Thyroid gland (tissue), 4 donors: ENCODE measurements around the gene ALPL. TPM values are rescaled to one million over a fixed set of nuclear protein-coding genes. Genes with fewer than 3 reads are reported as not detected.
A peak's percentile ranks its signal among the peaks of the same experiment; 100 is the strongest.

ENCODE experiments used
- DNase-seq, 2 donors: peaks; one replicate each; pipeline ENCODE4 v3.0.0-alpha.2; 2019
- H3K27ac ChIP-seq, 3 donors: fragments of 200-600 bp; sonication (generic); 1 replicate in 2 of 3; 2 replicates in 1 of 3; pipeline ENCODE4 v1.5.1; 2016 to 2019; ENCODE audit warnings: mild to moderate bottlenecking in 1 of 3, moderate library complexity in 1 of 3
- H3K27me3 ChIP-seq: fragments of 200-600 bp; sonication (generic); one replicate; pipeline ENCODE4 v1.5.1; 2019
- H3K36me3 ChIP-seq, 2 donors: fragments of 200-600 bp; sonication (generic); one replicate each; pipeline ENCODE4 v1.5.1; 2016 to 2019
- H3K4me1 ChIP-seq, 2 donors: fragments of 200-600 bp; sonication (generic); one replicate each; pipeline ENCODE4 v1.5.1; 2017 to 2019
- H3K4me3 ChIP-seq, 3 donors: fragments of 200-600 bp; sonication (generic); replicated peaks in 1 of 3; 1 replicate in 2 of 3; 2 replicates in 1 of 3; pipeline ENCODE4 v1.5.1; 2016; ENCODE audit warnings: mild to moderate bottlenecking in 1 of 3
- H3K9me3 ChIP-seq: fragments of 200-600 bp; sonication (generic); one replicate; pipeline ENCODE4 v1.5.1; 2017
- POLR2A ChIP-seq, 2 donors: fragments of 450-650 bp; IDR thresholded peaks; one replicate each; pipeline ENCODE4 v1.6.1; 2017; ENCODE audit warnings: antibody characterized with exemption in 2 of 2, mild to moderate bottlenecking in 2 of 2, moderate library complexity in 1 of 2
- WGBS, 2 donors: methylation state at CpG; one replicate each; pipeline ENCODE4 v1.1.5; 2017; 5-methylcytosine and 5-hydroxymethylcytosine counted together
- intact Hi-C: fragments of 100-400 bp; cut with DNase I; formaldehyde crosslinking; loops from one replicate; pipeline ENCODE4 v1.15.1; 2023
- total RNA-seq, 4 donors: library from RNA; depleted of rRNA; stranded (reverse); fragments of >200 nt; gene quantifications; one replicate each; pipeline ENCODE4 v1.2.3, GENCODE V29; 2016
- TF ChIP-seq, protein P1 (sequence below), 6 experiments: fragments of 200-600 bp in 3 of 6; fragments of 450-650 bp in 3 of 6; sonication (generic) in 3 of 6; IDR thresholded peaks; one replicate each; pipeline ENCODE4 v1.5.1; 2016 to 2019; ENCODE audit warnings: antibody characterized with exemption in 6 of 6, mild to moderate bottlenecking in 2 of 6, inconsistent platforms in 1 of 6, moderate library complexity in 1 of 6

Gene ALPL
- total RNA-seq, 4 donors from 2014 or later = 4.0 to 15.6 (median 4.5) TPM

DNA sequence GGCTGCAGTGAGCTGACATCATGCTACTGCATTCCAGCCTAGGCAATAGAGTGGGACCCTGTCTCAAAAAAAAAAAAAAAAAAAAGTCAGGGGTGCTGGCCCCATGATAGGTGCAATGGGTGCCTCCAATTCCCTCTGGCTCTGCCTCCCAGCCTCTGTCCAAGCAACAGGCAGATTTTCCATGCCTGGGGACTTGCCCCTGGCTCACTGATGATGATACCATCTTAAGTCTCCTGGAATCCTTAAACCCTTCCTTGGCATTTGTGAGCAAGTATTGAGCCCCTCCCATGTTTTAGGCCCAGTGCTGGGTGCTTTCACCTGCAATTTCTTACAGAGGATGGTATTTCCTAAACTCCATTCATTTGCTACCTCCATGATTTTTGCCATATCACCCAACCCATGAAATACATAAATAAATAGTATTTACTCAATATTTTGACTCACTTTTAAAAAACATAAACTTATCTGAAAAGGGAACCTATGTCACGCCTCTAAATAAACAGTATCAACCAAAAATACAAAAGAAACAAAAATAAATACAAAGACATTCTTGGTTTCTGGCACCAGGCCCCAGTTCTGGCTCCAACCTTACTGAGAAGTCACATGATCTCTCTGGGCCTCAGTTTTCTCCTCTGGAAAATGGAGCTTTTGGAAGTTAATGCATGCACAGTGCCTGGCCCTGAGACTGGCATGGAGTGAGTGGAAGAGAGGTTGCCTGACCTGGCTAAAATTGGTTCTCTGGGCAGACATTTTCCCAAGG lies 1.5 kb upstream of the ALPL start:
- Histone ChIP-seq H3K9me3 (no peaks in the 10 kb centered on the region), H3K27ac (no peak overlapping the region), H3K36me3 (no peaks in the 10 kb centered on the region), H3K27me3 (no peaks in the 10 kb centered on the region), H3K4me3 (no peak overlapping the region), H3K4me1 (peaks cover 12 to 16% of the 10 kb centered on the region in 2 donors)
- intact Hi-C loops = loop anchor here (2.0 to 5.0 kb wide), 2 partner anchors 70 to 151 kb away; no protein-coding TSS in a partner anchor
- TF ChIP-seq POLR2A (IDR thresholded peaks at IDR 0.05) = no peak
- TF ChIP-seq, protein P1, sequence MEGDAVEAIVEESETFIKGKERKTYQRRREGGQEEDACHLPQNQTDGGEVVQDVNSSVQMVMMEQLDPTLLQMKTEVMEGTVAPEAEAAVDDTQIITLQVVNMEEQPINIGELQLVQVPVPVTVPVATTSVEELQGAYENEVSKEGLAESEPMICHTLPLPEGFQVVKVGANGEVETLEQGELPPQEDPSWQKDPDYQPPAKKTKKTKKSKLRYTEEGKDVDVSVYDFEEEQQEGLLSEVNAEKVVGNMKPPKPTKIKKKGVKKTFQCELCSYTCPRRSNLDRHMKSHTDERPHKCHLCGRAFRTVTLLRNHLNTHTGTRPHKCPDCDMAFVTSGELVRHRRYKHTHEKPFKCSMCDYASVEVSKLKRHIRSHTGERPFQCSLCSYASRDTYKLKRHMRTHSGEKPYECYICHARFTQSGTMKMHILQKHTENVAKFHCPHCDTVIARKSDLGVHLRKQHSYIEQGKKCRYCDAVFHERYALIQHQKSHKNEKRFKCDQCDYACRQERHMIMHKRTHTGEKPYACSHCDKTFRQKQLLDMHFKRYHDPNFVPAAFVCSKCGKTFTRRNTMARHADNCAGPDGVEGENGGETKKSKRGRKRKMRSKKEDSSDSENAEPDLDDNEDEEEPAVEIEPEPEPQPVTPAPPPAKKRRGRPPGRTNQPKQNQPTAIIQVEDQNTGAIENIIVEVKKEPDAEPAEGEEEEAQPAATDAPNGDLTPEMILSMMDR (IDR thresholded peaks at IDR 0.05) = no peak
- no peak for DNase-seq
- 90 to 97% methylated on average over 1 of the region's 1 CpG for whole genome bisulfite sequencing, 2 donors

DNA sequence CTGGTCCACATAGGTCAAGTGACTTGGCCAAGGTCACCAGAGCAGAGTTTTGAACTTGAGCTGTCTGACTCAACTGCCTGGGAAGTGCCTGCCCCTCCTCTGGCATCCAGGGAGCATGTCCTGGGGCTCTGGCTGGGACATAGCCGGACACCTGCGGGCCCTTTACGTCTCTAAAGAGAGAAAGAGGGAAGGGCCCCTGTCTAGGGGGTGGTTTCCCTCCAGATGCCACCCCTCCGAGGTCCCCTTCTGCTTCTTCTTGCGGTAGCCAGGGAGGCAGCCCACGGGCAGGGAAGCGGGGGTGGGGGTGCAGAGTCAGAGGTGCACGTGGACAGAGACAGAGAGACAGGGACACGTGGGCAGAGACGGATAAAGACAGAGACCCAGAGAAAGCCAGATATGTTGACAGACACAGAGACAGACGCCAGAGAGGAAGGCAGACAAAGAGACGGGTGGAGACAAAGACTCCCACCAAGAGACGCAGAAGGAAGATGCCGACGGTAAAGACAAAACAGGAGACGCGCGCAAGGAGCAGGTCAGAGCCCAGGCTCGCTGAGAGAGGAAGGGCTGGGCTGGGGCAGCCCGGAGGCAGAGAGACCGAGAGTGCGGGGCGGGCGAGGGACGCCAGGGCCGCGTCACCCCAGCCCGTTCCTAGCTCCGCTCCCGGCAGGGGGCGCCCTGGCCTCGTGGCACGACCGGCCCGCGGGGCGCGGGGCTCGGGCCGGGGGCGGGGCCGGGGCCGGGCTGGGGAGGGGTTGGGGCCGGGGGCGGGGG lies 458 bp upstream of the ALPL start:
- H3K4me1 ChIP-seq = peaks cover 12 to 16% of the 10 kb centered on the region in 2 donors
- TF ChIP-seq POLR2A (IDR thresholded peaks at IDR 0.05) = no peak
- TF ChIP-seq, protein P1 (IDR thresholded peaks at IDR 0.05) = peak in 5 of 6 experiments; percentile 24 to 83 (median 35)
- intact Hi-C loops = loop anchor here (2.0 to 5.0 kb wide), 2 partner anchors 69 to 150 kb away; no protein-coding TSS in a partner anchor
- 8 to 12% methylated on average over 29 to 32 of the region's 45 CpGs for WGBS, 2 donors
- no peaks in the 10 kb centered on the region for H3K36me3 ChIP-seq
- no peaks in the 10 kb centered on the region for H3K9me3 ChIP-seq
- H3K4me3 ChIP-seq = no peak overlapping the region
- H3K27me3 ChIP-seq = no peaks in the 10 kb centered on the region
- DNase-seq = peak; percentile 70 to 73
- H3K27ac ChIP-seq = no peak overlapping the region

DNA sequence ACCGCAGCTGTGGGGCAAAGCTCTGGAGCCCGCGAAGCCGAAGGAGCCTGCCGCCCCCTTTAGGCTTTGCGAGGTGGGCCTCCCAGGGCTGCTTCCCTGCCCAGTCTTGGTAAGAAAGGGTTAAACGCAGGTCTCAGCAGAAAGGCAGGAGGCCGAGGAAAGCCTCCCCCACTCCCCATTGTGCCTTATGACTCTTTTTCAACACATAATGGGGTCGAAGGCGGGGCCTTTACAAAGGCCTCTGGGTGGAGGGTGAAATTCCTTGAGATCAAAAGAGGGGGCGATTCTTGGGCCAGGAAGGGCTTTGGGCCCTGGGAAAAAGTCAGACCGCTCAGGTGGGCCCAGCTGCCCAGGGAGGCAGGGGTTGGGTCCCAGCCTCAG lies 880 bp downstream of the ALPL start:
- no peak for DNase-seq
- intact Hi-C loops = no loop called here
- Histone ChIP-seq H3K4me3 (no peak overlapping the region), H3K27ac (no peak overlapping the region), H3K4me1 (peaks cover 12 to 16% of the 10 kb centered on the region in 2 donors), H3K9me3 (no peaks in the 10 kb centered on the region), H3K27me3 (no peaks in the 10 kb centered on the region), H3K36me3 (no peaks in the 10 kb centered on the region)
- 52 to 62% methylated on average over 11 to 12 of the region's 12 CpGs for WGBS, 2 donors
- no peak for TF ChIP-seq POLR2A (IDR thresholded peaks at IDR 0.05)
- TF ChIP-seq, protein P1 (IDR thresholded peaks at IDR 0.05) = no peak

DNA sequence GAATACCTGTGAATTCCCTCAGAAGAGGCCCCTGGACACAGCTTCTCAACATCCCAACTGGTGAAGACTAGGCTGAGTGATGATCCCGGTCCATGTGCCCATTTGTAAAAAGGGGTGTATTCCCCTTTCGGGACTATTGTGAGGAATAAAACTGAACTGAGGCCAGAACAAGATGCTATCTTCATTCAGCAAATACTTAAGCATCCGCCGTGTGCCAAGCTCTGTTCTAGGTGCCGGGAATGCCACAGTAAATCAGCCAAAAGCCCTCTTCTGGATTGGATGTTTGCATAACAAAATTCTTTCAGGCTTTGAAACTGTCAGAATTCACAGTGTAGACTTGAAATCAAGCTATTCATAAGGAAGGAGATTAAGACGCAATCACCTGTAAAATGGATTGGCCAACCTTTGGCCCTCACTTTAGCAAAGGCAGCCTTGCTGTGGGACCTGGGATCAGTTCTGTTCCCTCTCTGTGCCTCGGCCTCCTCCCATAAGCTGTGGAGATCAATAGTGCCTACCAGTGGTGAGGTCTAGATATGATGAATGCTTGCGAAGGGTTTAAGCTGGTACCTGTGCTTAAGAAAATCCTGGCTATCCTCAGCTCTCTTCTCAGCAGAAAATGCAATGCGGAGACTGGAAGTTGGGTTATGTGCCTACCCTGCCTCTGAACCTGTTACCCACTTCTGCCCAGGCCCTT lies 1.8 kb downstream of the ALPL start:
- WGBS, 2 donors = 80 to 83% methylated on average over 9 of the region's 9 CpGs
- TF ChIP-seq, protein P1 (IDR thresholded peaks at IDR 0.05) = no peak
- no peak for TF ChIP-seq POLR2A (IDR thresholded peaks at IDR 0.05)
- H3K27me3 ChIP-seq = no peaks in the 10 kb centered on the region
- peaks cover 12 to 16% of the 10 kb centered on the region in 2 donors for H3K4me1 ChIP-seq
- no peaks in the 10 kb centered on the region for H3K36me3 ChIP-seq
- intact Hi-C loops = no loop called here
- no peak overlapping the region for H3K4me3 ChIP-seq
- no peaks in the 10 kb centered on the region for H3K9me3 ChIP-seq
- DNase-seq = no peak
- no peak overlapping the region for H3K27ac ChIP-seq
